Fibroblast of pulmonary artery (primary cell): ENCODE measurements around the gene SMYD3.
A peak's percentile ranks its signal among the peaks of the same experiment; 100 is the strongest.

Experiments used
- DNase-seq: peaks from one replicate; pipeline ENCODE4 v3.0.0-alpha.2; 2010; ENCODE audit warnings: low read depth
- H3K4me3 ChIP-seq: replicated peaks from 2 replicates; pipeline ENCODE4 v1.5.1; 2011; ENCODE audit warnings: low read depth, mild to moderate bottlenecking, control low read depth, low read length, moderate library complexity
- CTCF ChIP-seq: IDR thresholded peaks from 2 replicates; pipeline ENCODE4 v1.5.1; 2011; ENCODE audit warnings: mild to moderate bottlenecking, control low read depth, low read length, inconsistent platforms; ENCODE audit errors: missing control alignments

Gene SMYD3

GRCh38 chr1:246265481-246265880 is 241.6 kb downstream of the SMYD3 start:
- TF ChIP-seq CTCF = no peak
- DNase-seq = no peak
- H3K4me3 ChIP-seq = no peak overlapping the region

- TF ChIP-seq CTCF = no peak
- DNase-seq = no peak
These were observed 244.8 kb downstream of the SMYD3 start for GRCh38 chr1:246262281-246262680.

GRCh38 chr1:246261639-246262038 is 245.4 kb downstream of the SMYD3 start:
- DNase-seq = peak; percentile 34
- peak; percentile 41 for TF ChIP-seq CTCF

More at GRCh38 chr1:246262281-246262680, 244.8 kb downstream of the SMYD3 start:
- no peak overlapping the region for H3K4me3 ChIP-seq

GRCh38 chr1:246258250-246258649 is 248.8 kb downstream of the SMYD3 start:
- TF ChIP-seq CTCF = no peak

More at GRCh38 chr1:246261639-246262038, 245.4 kb downstream of the SMYD3 start:
- H3K4me3 ChIP-seq = no peak overlapping the region

GRCh38 chr1:246255773-246256172 is 251.3 kb downstream of the SMYD3 start:
- no peak for DNase-seq
- H3K4me3 ChIP-seq = no peak overlapping the region
- TF ChIP-seq CTCF = no peak

More at GRCh38 chr1:246258250-246258649, 248.8 kb downstream of the SMYD3 start:
- H3K4me3 ChIP-seq = no peak overlapping the region
- no peak for DNase-seq

- DNase-seq = no peak
- no peak overlapping the region for H3K4me3 ChIP-seq
- TF ChIP-seq CTCF = no peak
These were observed 252.2 kb downstream of the SMYD3 start for GRCh38 chr1:246254854-246255253.

- no peak for DNase-seq
- H3K4me3 ChIP-seq = no peak overlapping the region
- no peak for TF ChIP-seq CTCF
These were observed 260.6 kb downstream of the SMYD3 start for GRCh38 chr1:246246430-246246829.
